ENCODE measurements around the gene WWOX.

GRCh38 chr16:79097166-79097565, 997.7 kb downstream of the WWOX start:
- TF ChIP-seq, protein P1, sequence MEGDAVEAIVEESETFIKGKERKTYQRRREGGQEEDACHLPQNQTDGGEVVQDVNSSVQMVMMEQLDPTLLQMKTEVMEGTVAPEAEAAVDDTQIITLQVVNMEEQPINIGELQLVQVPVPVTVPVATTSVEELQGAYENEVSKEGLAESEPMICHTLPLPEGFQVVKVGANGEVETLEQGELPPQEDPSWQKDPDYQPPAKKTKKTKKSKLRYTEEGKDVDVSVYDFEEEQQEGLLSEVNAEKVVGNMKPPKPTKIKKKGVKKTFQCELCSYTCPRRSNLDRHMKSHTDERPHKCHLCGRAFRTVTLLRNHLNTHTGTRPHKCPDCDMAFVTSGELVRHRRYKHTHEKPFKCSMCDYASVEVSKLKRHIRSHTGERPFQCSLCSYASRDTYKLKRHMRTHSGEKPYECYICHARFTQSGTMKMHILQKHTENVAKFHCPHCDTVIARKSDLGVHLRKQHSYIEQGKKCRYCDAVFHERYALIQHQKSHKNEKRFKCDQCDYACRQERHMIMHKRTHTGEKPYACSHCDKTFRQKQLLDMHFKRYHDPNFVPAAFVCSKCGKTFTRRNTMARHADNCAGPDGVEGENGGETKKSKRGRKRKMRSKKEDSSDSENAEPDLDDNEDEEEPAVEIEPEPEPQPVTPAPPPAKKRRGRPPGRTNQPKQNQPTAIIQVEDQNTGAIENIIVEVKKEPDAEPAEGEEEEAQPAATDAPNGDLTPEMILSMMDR (IDR thresholded peaks at IDR 0.05) = no peak
- no peak for TF ChIP-seq POLR2A (IDR thresholded peaks at IDR 0.05)

All from right lobe of liver (tissue), 4 donors.